H1 (cell line): ENCODE measurements around the gene BICRAL. TPM values are rescaled to one million over a fixed set of nuclear protein-coding genes. Genes with fewer than 3 reads are reported as not detected.

Experiments
- CTCF ChIA-PET: fragments of 300-600 bp; sonication (Branson Sonifier 250); formaldehyde crosslinking; loops from one replicate; lab custom pipeline; 2021; ENCODE audit not compliant: partially characterized antibody; lab: Charles Lee
- POLR2A ChIA-PET: fragments of 300-600 bp; sonication (Branson Sonifier 250); formaldehyde crosslinking; loops from one replicate; lab custom pipeline; 2021; ENCODE audit warnings: inconsistent platforms; ENCODE audit not compliant: partially characterized antibody; lab: Charles Lee
- DNase-seq, 2 experiments: peaks; one replicate each; pipeline versions ENCODE4 v3.0.0 to v3.0.0-alpha.2; 2010 to 2022; ENCODE audit warnings: low spot score in 2 of 2, low read depth in 1 of 2, mixed read lengths in 1 of 2
- FAIRE-seq: peaks from 2 replicates; lab custom pipeline; 2011; peaks lifted over from hg19 to GRCh38; lab: Jason Lieb, UNC
- H2AFZ ChIP-seq: 2 replicates; pipeline ENCODE4 v1.8.1; 2012; ENCODE audit warnings: low read length, inconsistent platforms
- H2AK5ac ChIP-seq: 2 replicates; pipeline ENCODE4 v1.6.1; 2013; ENCODE audit warnings: low read depth, low read length
- H2BK120ac ChIP-seq: replicated peaks from 2 replicates; pipeline ENCODE3; 2013; ENCODE audit warnings: low read depth, low read length, inconsistent platforms
- H2BK12ac ChIP-seq: 2 replicates; pipeline ENCODE4 v1.6.1; 2013; ENCODE audit warnings: low read depth, low read length
- H2BK15ac ChIP-seq: 2 replicates; pipeline ENCODE4 v1.6.1; 2013; ENCODE audit warnings: low read length
- H2BK20ac ChIP-seq: 2 replicates; pipeline ENCODE4 v1.6.1; 2013; ENCODE audit warnings: low read length
- H2BK5ac ChIP-seq: 2 replicates; pipeline ENCODE4 v1.6.1; 2013; ENCODE audit warnings: low read depth, low read length
- H3K14ac ChIP-seq: 2 replicates; pipeline ENCODE4 v1.6.1; 2013; ENCODE audit warnings: inconsistent platforms; ENCODE audit not compliant: insufficient read length
- H3K18ac ChIP-seq: 2 replicates; pipeline ENCODE4 v1.6.1; 2013; ENCODE audit warnings: low read length; ENCODE audit errors: extremely low read depth
- H3K23ac ChIP-seq: 2 replicates; pipeline ENCODE4 v1.6.1; 2013; ENCODE audit warnings: inconsistent platforms; ENCODE audit not compliant: insufficient read length
- H3K23me2 ChIP-seq: 2 replicates; pipeline ENCODE4 v1.6.1; 2013; ENCODE audit warnings: low read depth, low read length
- H3K27ac ChIP-seq: 2 replicates; pipeline ENCODE4 v1.6.1; 2011; ENCODE audit warnings: low read depth, low read length, inconsistent platforms
- H3K27me3 ChIP-seq, 4 experiments: replicated peaks in 1 of 4; 1 replicate in 1 of 4; 2 replicates in 3 of 4; pipeline versions ENCODE4 v1.6.1 to v1.8.1; 2011 to 2013; ENCODE audit warnings: low read length in 3 of 4, mild to moderate bottlenecking in 3 of 4, inconsistent platforms in 2 of 4, mixed read lengths in 2 of 4, moderate library complexity in 1 of 4; ENCODE audit not compliant: control insufficient read depth in 3 of 4, insufficient read depth in 3 of 4; ENCODE audit errors: extremely low read depth in 1 of 4
- H3K36me3 ChIP-seq, 4 experiments: 2 replicates each; pipeline versions ENCODE4 v1.6.1 to v1.8.1; 2011 to 2013; ENCODE audit warnings: mild to moderate bottlenecking in 4 of 4, low read length in 3 of 4, moderate library complexity in 2 of 4, control low read depth in 1 of 4, inconsistent platforms in 1 of 4; ENCODE audit not compliant: insufficient read depth in 4 of 4, control insufficient read depth in 2 of 4
- H3K4ac ChIP-seq: replicated peaks from 2 replicates; pipeline ENCODE3; 2013; ENCODE audit warnings: low read length, low read depth, mixed read lengths, inconsistent platforms; ENCODE audit not compliant: insufficient read length
- H3K4me1 ChIP-seq, 4 experiments: replicated peaks in 1 of 4; 1 replicate in 1 of 4; 2 replicates in 3 of 4; pipeline versions ENCODE4 v1.6.1 to v1.8.1; 2011 to 2013; ENCODE audit warnings: low read length in 3 of 4, inconsistent platforms in 2 of 4, mixed read lengths in 1 of 4; ENCODE audit not compliant: insufficient read depth in 4 of 4, control insufficient read depth in 3 of 4
- H3K4me2 ChIP-seq, 2 experiments: 2 replicates each; pipeline versions ENCODE4 v1.6.1 to v1.8.1; 2011 to 2013; ENCODE audit warnings: low read depth in 2 of 2, low read length in 2 of 2, control low read depth in 1 of 2, inconsistent platforms in 1 of 2, mild to moderate bottlenecking in 1 of 2; ENCODE audit not compliant: insufficient read depth in 1 of 2
- H3K4me3 ChIP-seq, 4 experiments: fragments of 200-600, 300-600 bp in 1 of 4; sonication (generic), shearing (Covaris generic), sonication (Bioruptor Twin) in 1 of 4; 2 replicates each; pipeline versions ENCODE4 v1.5.1 to v1.8.1; 2011 to 2016; ENCODE audit warnings: low read length in 4 of 4, low read depth in 3 of 4, control low read depth in 2 of 4, inconsistent platforms in 2 of 4, mild to moderate bottlenecking in 2 of 4, mixed read lengths in 1 of 4, moderate library complexity in 1 of 4; ENCODE audit not compliant: insufficient read depth in 2 of 4; ENCODE audit errors: extremely low read depth in 1 of 4
- H3K56ac ChIP-seq: replicated peaks from 2 replicates; pipeline ENCODE3; 2013; ENCODE audit warnings: low read depth, mild to moderate bottlenecking, mixed read lengths, low read length, inconsistent platforms; ENCODE audit not compliant: insufficient read length
- H3K79me1 ChIP-seq: 2 replicates; pipeline ENCODE4 v1.6.1; 2013; ENCODE audit warnings: low read depth, low read length, control low read depth
- H3K79me2 ChIP-seq, 2 experiments: 2 replicates each; pipeline versions ENCODE4 v1.6.1 to v1.8.1; 2012 to 2013; ENCODE audit warnings: low read length in 2 of 2, mild to moderate bottlenecking in 2 of 2, inconsistent platforms in 1 of 2; ENCODE audit not compliant: insufficient read depth in 2 of 2, control insufficient read depth in 1 of 2
- H3K9ac ChIP-seq, 4 experiments: replicated peaks in 1 of 4; 1 replicate in 1 of 4; 2 replicates in 3 of 4; pipeline versions ENCODE4 v1.6.1 to v1.8.1; 2011 to 2013; ENCODE audit warnings: low read depth in 3 of 4, low read length in 3 of 4, control low read depth in 2 of 4, mild to moderate bottlenecking in 2 of 4, moderate library complexity in 2 of 4, inconsistent platforms in 1 of 4; ENCODE audit errors: extremely low read depth in 1 of 4
- H3K9me3 ChIP-seq, 2 experiments: 2 replicates each; pipeline versions ENCODE4 v1.6.1 to v1.8.1; 2012 to 2013; ENCODE audit warnings: mild to moderate bottlenecking in 2 of 2, moderate library complexity in 2 of 2, control low read depth in 1 of 2, inconsistent platforms in 1 of 2, low read depth in 1 of 2, low read length in 1 of 2, mixed read lengths in 1 of 2; ENCODE audit not compliant: insufficient read depth in 2 of 2
- H4K20me1 ChIP-seq, 2 experiments: replicated peaks in 1 of 2; 2 replicates each; pipeline versions ENCODE3 to v1.8.1; 2011 to 2013; ENCODE audit warnings: inconsistent platforms in 2 of 2, low read length in 2 of 2, mild to moderate bottlenecking in 1 of 2; ENCODE audit not compliant: insufficient read depth in 2 of 2, control insufficient read depth in 1 of 2
- H4K5ac ChIP-seq: 2 replicates; pipeline ENCODE4 v1.6.1; 2013; ENCODE audit warnings: low read length, low read depth, mixed read lengths, inconsistent platforms; ENCODE audit not compliant: insufficient read length
- H4K8ac ChIP-seq: 2 replicates; pipeline ENCODE4 v1.8.0; 2013; ENCODE audit warnings: mild to moderate bottlenecking, moderate library complexity, low read length, inconsistent platforms; ENCODE audit not compliant: insufficient read depth; ENCODE audit errors: extremely low read depth
- H4K91ac ChIP-seq: replicated peaks from 2 replicates; pipeline ENCODE3; 2013; ENCODE audit warnings: low read length, mixed read lengths, inconsistent platforms; ENCODE audit not compliant: insufficient read length
- ASH2L ChIP-seq: fragments of 200-600, 300-600 bp; sonication (generic); IDR thresholded peaks from one replicate; pipeline ENCODE4 v1.7.1; 2017; ENCODE audit warnings: low read length
- BRCA1 ChIP-seq: IDR thresholded peaks from 2 replicates; pipeline ENCODE4 v1.6.1; 2012; ENCODE audit warnings: low read depth, low read length, improper control_type of control experiment
- CEBPB ChIP-seq: IDR thresholded peaks from 2 replicates; pipeline ENCODE4 v1.6.1; 2012; ENCODE audit warnings: low read depth, low read length
- KDM4A ChIP-seq: IDR thresholded peaks from one replicate; pipeline ENCODE4 v1.7.1; 2012; ENCODE audit warnings: low read depth, mild to moderate bottlenecking, moderate library complexity, low read length, inconsistent platforms; ENCODE audit not compliant: severe bottlenecking
- POLR2AphosphoS5 ChIP-seq: IDR thresholded peaks from 2 replicates; pipeline ENCODE4 v1.6.1; 2011; ENCODE audit warnings: low read depth, low read length
- SIN3A ChIP-seq, 2 experiments: IDR thresholded peaks in 1 of 2; conservative IDR thresholded peaks in 1 of 2; 2 replicates each; pipeline ENCODE4 v1.6.1; 2011 to 2012; ENCODE audit warnings: low read length in 2 of 2, improper control_type of control experiment in 1 of 2, low read depth in 1 of 2, mild to moderate bottlenecking in 1 of 2
- SRF ChIP-seq: IDR thresholded peaks from 2 replicates; pipeline ENCODE4 v1.6.1; 2011; ENCODE audit warnings: mild to moderate bottlenecking, low read depth, low read length, moderate library complexity
- TAF7 ChIP-seq: optimal IDR thresholded peaks from 2 replicates; pipeline ENCODE3; 2011; ENCODE audit warnings: low read depth, mild to moderate bottlenecking, inconsistent platforms, low read length, moderate library complexity, borderline replicate concordance
- WGBS, 2 experiments: shearing (Covaris generic) in 1 of 2; methylation state at CpG; one replicate each; pipeline versions ENCODE4 v1.1.6 to v1.1.7; 2013 to 2015; ENCODE audit warnings: low lambda C conversion rate in 2 of 2, mixed read lengths in 2 of 2, inconsistent platforms in 1 of 2, low coverage in 1 of 2, missing lambda C conversion rate in 1 of 2; ENCODE audit not compliant: insufficient replicate concordance in 2 of 2, insufficient coverage in 1 of 2, insufficient read length in 1 of 2; ENCODE audit errors: extremely low coverage in 1 of 2, missing lambda C conversion rate in 1 of 2; 5-methylcytosine and 5-hydroxymethylcytosine counted together
- polyA plus RNA-seq, 7 experiments: library from polyadenylated mRNA; depleted of rRNA in 3 of 7; stranded (reverse) in 5 of 7; unstranded in 2 of 7; fragments of >200 nt in 5 of 7; fragments of 200-250 nt in 2 of 7; gene quantifications; 1 replicate in 5 of 7; 2 replicates in 1 of 7; 4 replicates in 1 of 7; pipeline versions ENCODE4 v1.2.1 to v1.2.3, GENCODE V29; 2011 to 2013; ENCODE audit warnings: missing spikeins in 2 of 7, mixed read lengths in 2 of 7
- total RNA-seq: library from RNA; stranded (reverse); fragmentation: NEBNext Ultra II Directional; extraction: Animal tissue kit (Norgen Biotek cat#: 25700); gene quantifications from 2 replicates; pipeline ENCODE4 v1.2.1, GENCODE V29; 2021

BICRAL gene
- total and polyA plus RNA-seq, 2 of the 8 experiments (the other 6 are each of a cell fraction or from before 2014, with no cell fraction given): 9.4 to 12.2 TPM

DNA sequence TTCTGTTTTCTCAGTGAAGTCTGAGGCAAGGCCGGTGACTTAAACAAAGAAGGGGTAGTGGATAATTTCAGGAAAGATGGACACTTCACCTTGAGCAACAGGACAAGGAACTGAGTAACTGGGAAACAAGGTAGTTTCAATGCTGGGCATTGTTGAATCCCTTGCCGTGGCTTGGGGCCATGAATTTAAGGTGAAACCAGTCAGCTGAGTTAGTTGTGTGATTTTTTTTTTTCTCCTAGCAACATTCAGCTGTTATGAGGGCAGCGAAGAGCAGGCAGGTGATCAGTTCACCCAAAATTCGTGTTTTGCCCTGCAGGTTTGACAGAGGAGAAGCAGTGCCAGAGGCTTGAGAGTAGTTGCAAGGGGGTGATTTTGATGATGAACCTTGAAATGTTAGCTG lies 6.8 kb downstream of the BICRAL start:
- no peak overlapping the region for H2AK5ac ChIP-seq
- H3K56ac ChIP-seq: no peak overlapping the region
- no peak overlapping the region for H2BK15ac ChIP-seq
- H2BK120ac ChIP-seq: no peak overlapping the region
- H3K79me1 ChIP-seq: no peaks in the 10 kb centered on the region
- H4K5ac ChIP-seq: no peak overlapping the region
- 75% methylated on average over 4 of the region's 4 CpGs; no CpG with 5 or more reads in 1 of the 2 experiments for WGBS, 2 experiments
- no peak overlapping the region for H2BK5ac ChIP-seq
- no peak overlapping the region for H2BK20ac ChIP-seq
- peaks cover 13 to 61% of the 10 kb centered on the region in 2 experiments for H3K79me2 ChIP-seq
- DNase-seq: no peak
- H3K4me1 ChIP-seq: peaks cover 0 to 18% (median 11%) of the 10 kb centered on the region in 4 experiments; a peak in 4 of 7 replicates
- no peak overlapping the region for H3K4me2 ChIP-seq
- no peak for FAIRE-seq
- POLR2A ChIA-PET: interaction anchor here (1.1 to 13.8 kb wide), 6 partner anchors 8 to 54 kb away, joined by 3 to 277 read pairs (median 11); partner anchors contain the start of genes BICRAL and TBCC
- no peak overlapping the region for H3K9ac ChIP-seq
- TF ChIP-seq POLR2AphosphoS5: no peak; the same call in 1 of the 2 replicates
- TF ChIP-seq CEBPB: no peak
- no peak for TF ChIP-seq SRF
- TF ChIP-seq BRCA1: no peak
- TF ChIP-seq SIN3A (conservative IDR thresholded peaks at IDR 0.05 in 1 of 2, IDR thresholded peaks at IDR 0.05 in 1 of 2; ENCODE audit: low read depth in 1 of 2, low read length in 2 of 2): no peak
- no peak for TF ChIP-seq KDM4A
- TF ChIP-seq ASH2L: no peak
- TF ChIP-seq TAF7: no peak
- TF ChIP-seq, all 59 proteins: peak for 0
- Histone ChIP-seq H2AFZ (no peak overlapping the region), H3K23me2 (no peaks in the 10 kb centered on the region), H3K18ac (no peak overlapping the region), H3K36me3 (peaks cover 0 to 3% (median 0%) of the 10 kb centered on the region in 4 experiments; a peak in 1 of 8 replicates), H4K8ac (no peak overlapping the region), H4K91ac (no peak overlapping the region), H3K14ac (no peak overlapping the region), H2BK12ac (no peak overlapping the region), H3K23ac (no peak overlapping the region), H3K4ac (no peak overlapping the region), H4K20me1 (peaks cover 0 to 7% of the 10 kb centered on the region in 2 experiments), H3K9me3 (no peaks in the 10 kb centered on the region), H3K27me3 (no peaks in the 10 kb centered on the region), H3K27ac (0 out of 2 replicates have a peak overlapping the region, but pooled peaks have one; percentile 7), H3K4me3 (no peak overlapping the region)
- CTCF ChIA-PET: interaction anchor here (0.7 kb wide), 1 partner anchor 61 kb away, joined by 3 read pairs; no protein-coding TSS in a partner anchor
